GM21576 (cell line): ENCODE data around the gene KCNH4.
"Not testable (repeated sequence)": the region's sequence is repeated elsewhere in the genome, so short reads cannot be mapped to it uniquely, and the experiment has no call there.

Experiments used
- ATAC-seq: cut with Tn5 transposase; IDR thresholded peaks from one replicate; pipeline ENCODE4 v1.9.1; 2021; ENCODE audit warnings: mild to moderate bottlenecking, moderate library complexity; ENCODE audit not compliant: unreplicated experiment

The KCNH4 gene

DNA sequence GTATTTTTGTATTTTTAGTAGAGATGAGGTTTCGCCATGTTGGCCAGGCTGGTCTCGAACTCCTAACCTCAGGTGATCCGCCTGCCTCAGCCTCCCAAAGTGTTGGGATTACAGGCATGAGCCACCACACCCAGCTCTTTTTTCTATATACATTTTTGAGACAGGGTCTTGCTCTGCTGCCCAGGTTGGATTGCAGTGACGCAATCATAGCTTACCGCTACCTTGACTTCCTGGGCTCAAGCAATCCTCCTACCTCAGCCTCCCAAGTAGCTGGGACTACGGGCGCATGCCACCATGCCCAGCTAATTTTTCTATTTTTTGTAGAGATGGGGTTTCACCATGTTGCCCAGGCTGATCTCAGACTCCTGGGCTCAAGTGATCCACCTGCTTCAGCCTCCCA is 40.3 kb downstream of the KCNH4 start:
- not testable (repeated sequence) for ATAC-seq

- no peak for ATAC-seq
Observed at GRCh38 chr17:42138749-42139492, 42.0 kb downstream of the KCNH4 start.

GRCh38 chr17:42136654-42137051 is 44.3 kb downstream of the KCNH4 start:
- no peak for ATAC-seq

DNA sequence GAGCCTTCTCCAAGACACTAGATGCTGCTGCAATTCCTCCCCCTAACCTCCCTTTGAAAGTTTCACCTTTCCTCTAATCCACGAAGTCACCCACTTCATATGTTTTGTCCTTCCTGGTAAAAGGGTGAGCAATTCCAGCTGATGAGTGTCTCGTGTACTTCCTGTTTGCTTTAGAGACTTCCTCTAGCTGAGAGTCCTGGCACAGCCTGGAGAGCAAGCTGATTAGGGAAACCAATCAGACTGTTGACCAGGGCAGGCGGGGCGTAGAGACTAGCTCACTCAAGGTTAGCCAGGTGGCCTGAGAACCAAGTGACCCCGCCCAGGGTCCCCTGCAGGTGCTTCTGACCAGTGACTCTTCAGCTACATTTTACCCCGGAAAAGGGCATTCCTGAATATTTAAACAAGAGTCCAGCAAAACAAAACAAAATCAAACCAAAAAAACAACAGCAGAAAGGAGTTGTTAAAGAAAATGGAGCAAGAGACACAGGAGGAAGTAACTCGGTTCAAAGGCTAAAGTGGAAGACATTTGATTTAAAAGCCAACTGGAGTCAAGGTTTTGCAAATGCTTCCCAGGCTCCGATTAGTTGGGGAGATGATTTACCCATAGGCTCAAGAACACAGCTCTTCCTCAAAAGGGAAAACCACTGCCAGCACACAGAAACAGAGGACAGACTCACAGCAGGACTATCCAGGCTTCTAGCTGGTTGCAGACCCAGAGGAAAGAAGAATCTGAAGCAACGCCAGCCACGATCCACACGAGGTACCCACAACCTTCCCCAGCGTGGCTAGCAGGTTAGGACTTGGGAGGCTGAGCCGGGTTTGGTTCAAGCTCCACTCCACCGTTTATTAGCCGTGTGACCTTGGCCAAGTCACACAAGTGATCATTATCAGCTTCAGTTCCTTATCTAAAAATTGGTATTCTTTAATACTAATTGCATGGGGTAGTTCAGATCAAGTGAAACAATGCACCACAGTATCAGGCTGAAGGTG is 45.0 kb downstream of the KCNH4 start:
- no peak for ATAC-seq

DNA sequence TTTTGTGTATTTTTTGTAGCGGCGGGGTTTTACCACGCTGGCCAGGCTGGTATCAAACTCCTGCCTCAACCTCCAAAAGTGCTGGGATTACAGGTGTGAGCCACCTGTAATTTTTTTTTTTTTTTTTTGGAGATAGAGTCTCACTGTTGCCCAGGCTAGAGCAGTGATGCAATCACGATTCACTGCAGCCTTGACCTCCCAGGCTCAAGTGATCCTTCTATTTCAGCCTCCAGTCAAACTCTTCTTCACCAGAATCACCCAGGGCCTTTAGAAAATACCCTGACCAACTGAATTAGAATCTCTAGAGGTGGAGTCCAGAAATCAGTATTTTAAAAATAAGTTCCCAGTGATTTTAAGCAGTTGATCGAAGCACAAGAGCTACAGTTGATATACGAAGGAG is 45.8 kb downstream of the KCNH4 start:
- ATAC-seq, result no peak

- peak; percentile 47 for ATAC-seq
Observed at GRCh38 chr17:42133461-42134041, 47.4 kb downstream of the KCNH4 start.

DNA sequence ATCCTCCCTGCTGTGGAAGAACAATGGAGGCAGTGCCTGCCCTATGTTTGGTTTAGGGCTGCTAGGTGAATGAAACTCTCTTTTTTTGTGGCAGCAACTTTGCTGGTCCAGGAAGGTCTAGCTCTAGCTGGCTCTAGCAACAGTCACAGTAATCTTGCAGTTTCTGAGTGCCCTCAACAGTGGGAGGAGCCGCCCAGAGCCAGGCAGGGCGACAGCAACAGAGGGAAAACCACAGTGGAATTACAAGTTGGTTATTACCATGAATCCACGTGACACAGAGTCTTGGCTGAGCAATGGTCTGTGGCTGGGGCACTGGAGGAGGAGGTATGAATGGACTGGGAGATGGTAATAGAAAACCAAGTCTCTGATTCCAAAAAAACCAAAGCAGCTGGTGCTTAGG is 48.0 kb downstream of the KCNH4 start:
- ATAC-seq, result peak; percentile 25

DNA sequence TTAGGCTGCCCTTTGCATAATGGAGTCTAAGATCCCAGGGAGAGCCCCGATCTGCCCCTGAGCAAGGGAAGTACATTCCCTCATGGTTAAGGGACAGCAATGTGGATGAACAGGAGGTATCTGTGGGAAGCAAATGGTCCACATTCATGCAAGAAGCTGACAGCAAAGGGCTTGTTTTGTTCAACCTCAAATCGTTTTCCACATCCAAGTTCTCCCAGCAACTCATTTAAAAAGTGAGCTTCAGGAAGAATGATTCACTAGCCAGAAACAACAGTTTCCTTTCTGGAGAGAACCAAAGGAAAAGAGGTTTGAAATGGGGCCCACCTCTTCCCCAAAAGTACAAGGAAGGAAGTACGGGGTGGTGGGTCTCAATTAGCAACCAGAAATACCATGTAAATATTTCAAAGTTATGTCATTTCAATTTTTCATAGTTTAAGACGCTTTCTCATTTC is 48.9 kb downstream of the KCNH4 start:
- no peak for ATAC-seq

DNA sequence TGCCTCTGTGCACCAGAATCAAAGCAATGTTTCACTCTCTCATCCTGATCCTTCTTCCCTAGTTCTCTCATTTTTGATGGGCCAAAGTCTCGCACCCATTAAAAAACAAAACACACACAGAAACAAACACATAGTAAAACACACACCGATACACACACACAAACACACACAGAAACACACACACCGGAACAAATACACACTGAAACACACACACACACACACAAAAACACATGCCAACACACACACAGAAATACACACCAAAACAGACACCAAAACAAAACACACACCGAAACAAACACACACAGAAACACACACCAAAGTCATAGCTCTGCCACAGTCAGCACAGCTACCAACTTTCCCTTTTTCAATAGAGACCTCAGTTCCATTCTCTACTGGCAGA is 49.7 kb downstream of the KCNH4 start:
- no peak for ATAC-seq

- ATAC-seq, result no peak
Observed at GRCh38 chr17:42130310-42130936, 50.5 kb downstream of the KCNH4 start.

GRCh38 chr17:42129109-42129837 is 51.7 kb downstream of the KCNH4 start:
- no peak for ATAC-seq

DNA sequence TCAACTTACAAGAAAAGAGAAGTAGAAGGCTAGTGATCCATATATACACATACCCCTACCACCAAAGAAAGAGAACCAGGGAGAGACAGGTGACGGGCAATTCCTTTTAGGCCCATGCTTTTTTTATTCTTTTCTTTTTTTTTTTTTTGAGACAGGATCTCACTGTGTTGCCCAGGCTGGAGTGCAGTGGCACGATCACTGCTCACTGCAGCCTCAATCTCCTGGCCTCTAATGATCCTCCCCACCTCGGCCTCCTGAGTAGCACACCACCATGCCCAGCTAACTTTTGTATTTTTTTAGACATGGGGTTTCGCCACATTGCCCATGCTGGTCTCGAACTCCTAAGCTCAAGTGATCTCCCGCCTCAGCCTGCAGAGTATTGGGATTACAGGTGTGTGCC is 53.5 kb downstream of the KCNH4 start:
- ATAC-seq, result no peak

DNA sequence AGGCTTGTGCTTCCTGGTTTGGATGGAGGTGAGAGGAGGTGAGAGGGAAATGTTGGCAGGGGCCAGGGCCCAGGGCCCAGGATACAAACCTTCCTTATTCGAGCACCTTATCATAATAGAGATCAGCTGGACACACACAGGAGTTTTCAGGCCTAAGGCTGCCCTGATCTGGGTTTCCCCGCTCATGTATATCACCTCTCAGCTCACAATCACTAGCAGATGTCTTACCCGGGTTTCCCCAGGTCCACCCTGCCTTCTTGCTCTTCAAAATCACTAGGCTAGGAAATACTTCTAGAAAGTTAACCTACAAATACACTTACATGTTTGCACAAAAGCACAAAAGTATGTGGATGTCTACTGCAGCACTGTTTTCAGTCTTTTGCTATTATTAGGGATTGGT is 54.1 kb downstream of the KCNH4 start:
- ATAC-seq, result no peak

DNA sequence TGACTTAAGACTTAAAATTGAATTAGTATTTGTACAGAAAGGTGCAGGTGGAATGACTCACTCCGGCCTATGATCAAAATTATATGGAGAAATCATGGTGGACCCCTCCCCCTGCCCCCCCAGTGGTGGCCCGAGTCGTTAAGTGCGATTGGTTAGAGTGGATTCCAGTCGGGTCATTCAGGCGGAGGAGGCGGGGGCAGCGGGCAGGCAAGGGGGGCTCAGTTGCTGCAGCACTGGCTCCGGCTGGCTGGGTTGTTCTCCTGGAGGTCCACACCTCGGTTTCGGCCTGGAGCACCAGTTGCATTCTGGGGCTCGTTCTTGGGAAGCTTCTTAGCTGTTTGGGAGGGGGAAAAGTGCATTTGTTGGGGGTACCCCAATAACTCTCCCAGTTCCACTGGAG is 55.4 kb downstream of the KCNH4 start:
- ATAC-seq, result no peak

- ATAC-seq, result no peak
Observed at GRCh38 chr17:42124256-42124655, 56.7 kb downstream of the KCNH4 start.

- ATAC-seq, result no peak
Observed at GRCh38 chr17:42122371-42123303, 58.3 kb downstream of the KCNH4 start, which contains the start of gene HSPB9. Gene HSPB9, plus strand, starts transcription at chr17:42122804. Its CDS starts 47 bp downstream, at chr17:42122851.

GRCh38 chr17:42120770-42121769 is 59.9 kb downstream of the KCNH4 start, which contains the start of gene KAT2A:
Gene KAT2A, minus strand, starts transcription at chr17:42121367. Its CDS starts 63 bp downstream, at chr17:42121304.
- no peak for ATAC-seq
